Lung (tissue), 12 donors: Measurements from ENCODE around the gene AKAP1. TPM values are rescaled to one million over a fixed set of nuclear protein-coding genes. Genes with fewer than 3 reads are reported as not detected.

Experiments used
- ATAC-seq: fragments of 200-7000 bp; cut with Tn5 transposase; one replicate; pipeline ENCODE4 v1.9.1; 2020; ENCODE audit warnings: moderate number of reproducible peaks; ENCODE audit not compliant: insufficient read depth, low FRiP score
- DNase-seq, 3 donors: peaks; one replicate each; pipeline ENCODE4 v3.0.0-alpha.2; 2013 to 2017
- H3K27ac ChIP-seq, 2 donors: one replicate each; pipeline ENCODE4 v1.5.1; 2013; ENCODE audit warnings: mild to moderate bottlenecking in 2 of 2, moderate library complexity in 2 of 2, control low read depth in 1 of 2, inconsistent platforms in 1 of 2, low read depth in 1 of 2, low read length in 1 of 2
- H3K27me3 ChIP-seq, 3 donors: one replicate each; pipeline ENCODE4 v1.5.1; 2013; ENCODE audit warnings: low read length in 2 of 3; ENCODE audit not compliant: control insufficient read depth in 3 of 3, insufficient read depth in 3 of 3
- H3K36me3 ChIP-seq, 4 donors: one replicate each; pipeline ENCODE4 v1.5.1; 2013; ENCODE audit warnings: low read length in 4 of 4, mild to moderate bottlenecking in 1 of 4, moderate library complexity in 1 of 4; ENCODE audit not compliant: control insufficient read depth in 4 of 4, insufficient read depth in 4 of 4
- H3K4me1 ChIP-seq, 5 donors: one replicate each; pipeline ENCODE4 v1.5.1; 2013; ENCODE audit warnings: low read length in 5 of 5, mild to moderate bottlenecking in 2 of 5, moderate library complexity in 1 of 5; ENCODE audit not compliant: control insufficient read depth in 5 of 5, insufficient read depth in 5 of 5
- H3K4me3 ChIP-seq: one replicate; pipeline ENCODE4 v1.5.1; 2013; ENCODE audit warnings: mild to moderate bottlenecking, control low read depth, moderate library complexity
- H3K9ac ChIP-seq, 2 donors: one replicate each; pipeline ENCODE4 v1.5.1; 2013; ENCODE audit warnings: low read length in 2 of 2, control low read depth in 1 of 2; ENCODE audit not compliant: insufficient read depth in 1 of 2
- H3K9me3 ChIP-seq, 4 donors: one replicate each; pipeline ENCODE4 v1.5.1; 2013; ENCODE audit warnings: low read length in 3 of 4, mild to moderate bottlenecking in 1 of 4, moderate library complexity in 1 of 4; ENCODE audit not compliant: control insufficient read depth in 4 of 4, insufficient read depth in 3 of 4
- WGBS, 2 donors: extraction: QIAGEN DNeasy Blood & Tissue Kit; methylation state at CpG; one replicate each; pipeline ENCODE4 v1.1.7; 2013; 5-methylcytosine and 5-hydroxymethylcytosine counted together
- polyA plus RNA-seq, 2 donors: library from polyadenylated mRNA; stranded (reverse); fragments of 200-250 nt; gene quantifications; one replicate each; pipeline ENCODE4 v1.2.1, GENCODE V29; 2013
- total RNA-seq, 2 donors: library from RNA; depleted of rRNA in 1 of 2; stranded (reverse); fragments of >200 nt in 1 of 2; gene quantifications; one replicate each; pipeline ENCODE4 v1.2.1, GENCODE V29; 2014 to 2021
- TF ChIP-seq, protein P1 (sequence below): IDR thresholded peaks from 2 replicates; pipeline ENCODE4 v1.5.1; 2012; ENCODE audit warnings: mild to moderate bottlenecking; ENCODE audit errors: control extremely low read depth, extremely low read depth
- donor health status: control.
- donor health status: control.
- donor health status: Bipolar disorder and iron deficiency.
- donor health status: healthy.
- donor health status: DM: yes; HTN: yes; CAD: no.

AKAP1 gene
- total and polyA plus RNA-seq, 4 donors: 23.1 to 46.4 (median 29.8) TPM

GRCh38 chr17:57084361-57084801 lies 665 bp upstream of the AKAP1 start:
- 0% methylated on average over 7 of the region's 7 CpGs for WGBS, 2 donors
- H3K27ac ChIP-seq: peak overlapping the region; percentile 93 to 94
- TF ChIP-seq, protein P1, sequence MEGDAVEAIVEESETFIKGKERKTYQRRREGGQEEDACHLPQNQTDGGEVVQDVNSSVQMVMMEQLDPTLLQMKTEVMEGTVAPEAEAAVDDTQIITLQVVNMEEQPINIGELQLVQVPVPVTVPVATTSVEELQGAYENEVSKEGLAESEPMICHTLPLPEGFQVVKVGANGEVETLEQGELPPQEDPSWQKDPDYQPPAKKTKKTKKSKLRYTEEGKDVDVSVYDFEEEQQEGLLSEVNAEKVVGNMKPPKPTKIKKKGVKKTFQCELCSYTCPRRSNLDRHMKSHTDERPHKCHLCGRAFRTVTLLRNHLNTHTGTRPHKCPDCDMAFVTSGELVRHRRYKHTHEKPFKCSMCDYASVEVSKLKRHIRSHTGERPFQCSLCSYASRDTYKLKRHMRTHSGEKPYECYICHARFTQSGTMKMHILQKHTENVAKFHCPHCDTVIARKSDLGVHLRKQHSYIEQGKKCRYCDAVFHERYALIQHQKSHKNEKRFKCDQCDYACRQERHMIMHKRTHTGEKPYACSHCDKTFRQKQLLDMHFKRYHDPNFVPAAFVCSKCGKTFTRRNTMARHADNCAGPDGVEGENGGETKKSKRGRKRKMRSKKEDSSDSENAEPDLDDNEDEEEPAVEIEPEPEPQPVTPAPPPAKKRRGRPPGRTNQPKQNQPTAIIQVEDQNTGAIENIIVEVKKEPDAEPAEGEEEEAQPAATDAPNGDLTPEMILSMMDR: no peak
- H3K36me3 ChIP-seq: peaks cover 0 to 3% (median 0%) of the 10 kb centered on the region in 4 donors
- no peaks in the 10 kb centered on the region for H3K27me3 ChIP-seq
- peak overlapping the region; percentile 57 for H3K4me3 ChIP-seq
- H3K9me3 ChIP-seq: no peaks in the 10 kb centered on the region
- no peak for ATAC-seq
- peak overlapping the region; percentile 74 to 85 for H3K9ac ChIP-seq
- peaks cover 0 to 12% (median 2%) of the 10 kb centered on the region in 5 donors for H3K4me1 ChIP-seq
- DNase-seq: no peak

DNA sequence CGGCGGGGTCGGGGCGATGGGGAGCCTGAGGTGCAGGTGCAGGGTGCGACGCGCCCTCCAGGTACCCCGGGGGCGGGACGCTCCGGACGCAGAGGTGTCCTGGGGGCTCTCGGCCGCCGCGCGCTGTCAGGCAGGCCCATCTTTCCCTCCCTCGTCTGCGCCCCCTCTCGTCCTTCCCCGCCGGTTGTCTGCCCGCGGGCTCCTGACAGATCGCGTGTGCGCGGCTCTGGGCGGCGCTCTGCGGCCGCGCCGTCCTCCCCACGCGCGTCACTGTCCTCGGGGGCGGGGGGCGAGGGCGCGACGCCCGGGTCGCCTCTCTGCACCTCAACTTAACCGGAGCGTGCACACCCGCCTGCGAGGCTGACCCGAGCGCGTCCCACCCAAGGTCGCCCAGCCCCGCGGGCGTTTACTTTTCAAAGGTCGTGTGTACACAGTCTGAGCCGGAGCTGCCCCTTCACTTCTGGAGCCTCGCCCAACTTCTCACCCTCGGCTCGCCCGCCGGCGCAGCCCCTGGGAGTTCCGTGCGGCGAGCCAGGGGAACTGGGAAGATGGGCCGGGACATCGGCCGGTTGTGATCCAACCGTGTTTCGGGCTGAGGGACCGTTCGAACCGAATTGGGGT lies 512 bp downstream of the AKAP1 start:
- H3K4me1 ChIP-seq: peaks cover 0 to 12% (median 2%) of the 10 kb centered on the region in 5 donors
- H3K4me3 ChIP-seq: peak overlapping the region; percentile 78
- DNase-seq (peak; percentile 58 to 67 (median 64)), ATAC-seq (peak; percentile 24)
- H3K9ac ChIP-seq: peak overlapping the region in 1 of 2 donors; percentile 4
- H3K9me3 ChIP-seq: no peaks in the 10 kb centered on the region
- no peaks in the 10 kb centered on the region for H3K27me3 ChIP-seq
- H3K36me3 ChIP-seq: peaks cover 0 to 3% (median 0%) of the 10 kb centered on the region in 4 donors
- TF ChIP-seq, protein P1: no peak
- 0% methylated on average over 51 to 75 of the region's 75 CpGs for WGBS, 2 donors
- H3K27ac ChIP-seq: peak overlapping the region; percentile 76 to 92

- TF ChIP-seq, protein P1: no peak
- peak overlapping the region; percentile 4 to 64 for H3K9ac ChIP-seq
- WGBS, 2 donors: 1% methylated on average over 44 to 45 of the region's 45 CpGs
- H3K36me3 ChIP-seq: peaks cover 0 to 3% (median 0%) of the 10 kb centered on the region in 4 donors
- no peaks in the 10 kb centered on the region for H3K9me3 ChIP-seq
- peak overlapping the region; percentile 78 for H3K4me3 ChIP-seq
- peak; percentile 2 for ATAC-seq
- no peaks in the 10 kb centered on the region for H3K27me3 ChIP-seq
- H3K4me1 ChIP-seq: peaks cover 0 to 12% (median 5%) of the 10 kb centered on the region in 5 donors
- DNase-seq: peak in 1 of 3 donors; percentile 18
- peak overlapping the region; percentile 76 to 92 for H3K27ac ChIP-seq
These were observed 1.3 kb downstream of the AKAP1 start for GRCh38 chr17:57086069-57086930.
